Adrenal gland (tissue), 12 donors: ENCODE data around the gene RHOG. TPM values are rescaled to one million over a fixed set of nuclear protein-coding genes. Genes with fewer than 3 reads are reported as not detected.

Source experiments
- DNase-seq, 7 donors: peaks; one replicate each; pipeline ENCODE4 v3.0.0-alpha.2; 2019 to 2020
- H3K27ac ChIP-seq, 5 donors: fragments of 200-600 bp; sonication (generic) in 4 of 5; 1 replicate in 3 of 5; 2 replicates in 2 of 5; pipeline versions ENCODE4 v1.5.1 to v1.8.0; 2016 to 2020; ENCODE audit warnings: mild to moderate bottlenecking in 1 of 5
- H3K27me3 ChIP-seq: fragments of 200-600 bp; 2 replicates; pipeline ENCODE4 v1.8.0; 2021
- H3K36me3 ChIP-seq, 2 donors: fragments of 200-600 bp; replicated peaks in 1 of 2; 1 replicate in 1 of 2; 2 replicates in 1 of 2; pipeline versions ENCODE4 v1.5.1 to v1.8.0; 2018 to 2022
- H3K4me1 ChIP-seq, 2 donors: fragments of 200-600 bp; replicated peaks in 1 of 2; 1 replicate in 1 of 2; 2 replicates in 1 of 2; pipeline versions ENCODE4 v1.5.1 to v1.8.0; 2018 to 2021
- H3K4me3 ChIP-seq, 4 donors: fragments of 200-600 bp; sonication (generic) in 3 of 4; one replicate each; pipeline ENCODE4 v1.5.1; 2016 to 2018
- H3K9me3 ChIP-seq, 3 donors: fragments of 200-600 bp; sonication (generic) in 1 of 3; replicated peaks in 1 of 3; 1 replicate in 2 of 3; 2 replicates in 1 of 3; pipeline versions ENCODE4 v1.5.1 to v1.8.0; 2016 to 2021
- POLR2A ChIP-seq, 2 donors: fragments of 450-650 bp; IDR thresholded peaks; one replicate each; pipeline ENCODE4 v1.6.1; 2017; ENCODE audit warnings: antibody characterized with exemption in 2 of 2, mild to moderate bottlenecking in 2 of 2, moderate library complexity in 1 of 2
- WGBS, 4 donors: extraction: QIAGEN DNeasy Blood & Tissue Kit in 2 of 4; methylation state at CpG; one replicate each; pipeline versions ENCODE4 v1.1.5 to v1.1.7; 2013 to 2017; 5-methylcytosine and 5-hydroxymethylcytosine counted together
- intact Hi-C, 2 donors: fragments of 100-400 bp; cut with DNase I; formaldehyde crosslinking; loops; one replicate each; pipeline versions ENCODE4 v1.14.1 to v1.15.0; 2022 to 2023
- polyA plus RNA-seq, 3 donors: library from polyadenylated mRNA; stranded (reverse); fragments of 200-250 nt in 2 of 3; fragments of 350-450 nt in 1 of 3; fragmentation: Illumina TruSeq in 1 of 3; extraction: RNeasy Lipid Tissue Mini Kit (QIAGEN cat#74804) in 1 of 3; gene quantifications; one replicate each; pipeline ENCODE4 v1.2.3, GENCODE V29; 2013 to 2014
- total RNA-seq, 9 donors: library from RNA; depleted of rRNA in 4 of 9; stranded (reverse); fragments of >200 nt in 4 of 9; fragments of 120-200 nt in 1 of 9; fragmentation: NEBNext Ultra II Directional in 1 of 9; extraction: Animal tissue kit (Norgen Biotek cat#: 25700) in 1 of 9; gene quantifications; one replicate each; pipeline versions ENCODE4 v1.1.0 to v1.2.4, GENCODE V29; 2013 to 2023
- TF ChIP-seq, protein P1 (sequence below), 6 experiments: fragments of 450-650 bp in 4 of 6; fragments of 200-600 bp in 2 of 6; sonication (generic) in 1 of 6; IDR thresholded peaks; 1 replicate in 5 of 6; 2 replicates in 1 of 6; pipeline versions ENCODE4 v1.5.1 to v1.8.0; 2016 to 2021; ENCODE audit warnings: antibody characterized with exemption in 6 of 6, mild to moderate bottlenecking in 2 of 6, moderate library complexity in 1 of 6
- donor health status: healthy with polysubstance abuse.
- donor health status: Bipolar disorder and iron deficiency.
- donor health status: DM: yes; HTN: yes; CAD: no.
- donor health status: DM: no; HTN: no; CAD: no.
- donor health status: DM: no; HTN: no; CAD: no.
- donor health status: DM: yes; HTN: yes; CAD: no.

Gene RHOG
- total and polyA plus RNA-seq, 12 donors = 21.4 to 91.2 (median 48.7) TPM

GRCh38 chr11:3860375-3860774, 19.6 kb upstream of the RHOG start:
- intact Hi-C loops = no loop called here
- no peak for DNase-seq
- TF ChIP-seq, protein P1, sequence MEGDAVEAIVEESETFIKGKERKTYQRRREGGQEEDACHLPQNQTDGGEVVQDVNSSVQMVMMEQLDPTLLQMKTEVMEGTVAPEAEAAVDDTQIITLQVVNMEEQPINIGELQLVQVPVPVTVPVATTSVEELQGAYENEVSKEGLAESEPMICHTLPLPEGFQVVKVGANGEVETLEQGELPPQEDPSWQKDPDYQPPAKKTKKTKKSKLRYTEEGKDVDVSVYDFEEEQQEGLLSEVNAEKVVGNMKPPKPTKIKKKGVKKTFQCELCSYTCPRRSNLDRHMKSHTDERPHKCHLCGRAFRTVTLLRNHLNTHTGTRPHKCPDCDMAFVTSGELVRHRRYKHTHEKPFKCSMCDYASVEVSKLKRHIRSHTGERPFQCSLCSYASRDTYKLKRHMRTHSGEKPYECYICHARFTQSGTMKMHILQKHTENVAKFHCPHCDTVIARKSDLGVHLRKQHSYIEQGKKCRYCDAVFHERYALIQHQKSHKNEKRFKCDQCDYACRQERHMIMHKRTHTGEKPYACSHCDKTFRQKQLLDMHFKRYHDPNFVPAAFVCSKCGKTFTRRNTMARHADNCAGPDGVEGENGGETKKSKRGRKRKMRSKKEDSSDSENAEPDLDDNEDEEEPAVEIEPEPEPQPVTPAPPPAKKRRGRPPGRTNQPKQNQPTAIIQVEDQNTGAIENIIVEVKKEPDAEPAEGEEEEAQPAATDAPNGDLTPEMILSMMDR (IDR thresholded peaks at IDR 0.05) = no peak
- TF ChIP-seq POLR2A (IDR thresholded peaks at IDR 0.05) = no peak
- Histone ChIP-seq H3K27me3 (no peaks in the 10 kb centered on the region), H3K4me3 (no peak overlapping the region), H3K27ac (no peak overlapping the region), H3K36me3 (no peaks in the 10 kb centered on the region), H3K4me1 (peaks cover 32 to 55% of the 10 kb centered on the region in 2 donors), H3K9me3 (no peaks in the 10 kb centered on the region)
- WGBS, 4 donors = 89 to 96% (median 94%) methylated on average over 2 of the region's 2 CpGs

- no peaks in the 10 kb centered on the region for H3K9me3 ChIP-seq
These were observed 18.7 kb upstream of the RHOG start for GRCh38 chr11:3859373-3859881.

DNA sequence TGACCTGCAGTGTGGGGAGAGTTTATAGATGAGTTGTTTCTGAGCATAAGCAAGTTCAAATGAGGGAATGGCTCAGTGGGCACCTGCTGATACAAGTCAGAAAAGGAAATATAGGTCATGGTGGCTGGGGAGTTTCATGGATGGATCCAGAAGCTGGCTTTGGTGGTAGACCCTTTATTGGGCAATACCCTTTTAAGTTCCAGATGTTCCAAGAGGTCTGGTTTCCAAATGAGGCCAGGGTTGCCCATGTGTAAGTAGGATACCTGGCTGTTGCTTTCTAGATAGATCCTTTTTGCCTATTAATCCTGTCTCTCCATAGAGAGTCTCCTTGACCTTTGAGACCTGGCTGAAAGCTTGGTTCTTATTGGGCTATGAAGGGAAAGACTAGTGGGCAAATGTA, 16.9 kb upstream of the RHOG start:
- Histone ChIP-seq H3K27me3 (no peaks in the 10 kb centered on the region), H3K9me3 (no peaks in the 10 kb centered on the region), H3K4me1 (peaks cover 32 to 60% of the 10 kb centered on the region in 2 donors), H3K27ac (no peak overlapping the region), H3K4me3 (peak overlapping the region in 1 of 4 donors; percentile 98), H3K36me3 (no peaks in the 10 kb centered on the region)
- no peak for DNase-seq
- no peak for TF ChIP-seq POLR2A (IDR thresholded peaks at IDR 0.05)
- TF ChIP-seq, protein P1 (IDR thresholded peaks at IDR 0.05) = no peak
- intact Hi-C loops = loop anchor here in 1 of 2 donors (5.0 kb wide), 1 partner anchor 215 kb away; no protein-coding TSS in a partner anchor

More at GRCh38 chr11:3859373-3859881, 18.7 kb upstream of the RHOG start:
- H3K27me3 ChIP-seq = no peaks in the 10 kb centered on the region
- TF ChIP-seq, protein P1 (IDR thresholded peaks at IDR 0.05) = no peak
- no peak for TF ChIP-seq POLR2A (IDR thresholded peaks at IDR 0.05)
- peak overlapping the region in 1 of 4 donors; percentile 26 for H3K4me3 ChIP-seq
- DNase-seq = no peak
- peak overlapping the region in 1 of 5 donors; percentile 8 for H3K27ac ChIP-seq
- WGBS, 4 donors = 72 to 83% (median 76%) methylated on average over 3 to 4 of the region's 4 CpGs; no CpG with 5 or more reads in 1 of the 4 donors
- peaks cover 32 to 53% of the 10 kb centered on the region in 2 donors for H3K4me1 ChIP-seq
- intact Hi-C loops = loop anchor here in 1 of 2 donors (5.0 kb wide), 1 partner anchor 213 kb away; no protein-coding TSS in a partner anchor
- no peaks in the 10 kb centered on the region for H3K36me3 ChIP-seq

GRCh38 chr11:3856856-3857553, 16.2 kb upstream of the RHOG start:
- H3K36me3 ChIP-seq = no peaks in the 10 kb centered on the region
- peaks cover 32 to 60% of the 10 kb centered on the region in 2 donors for H3K4me1 ChIP-seq
- no peaks in the 10 kb centered on the region for H3K27me3 ChIP-seq
- H3K9me3 ChIP-seq = no peaks in the 10 kb centered on the region
- no peak for DNase-seq
- 65 to 86% (median 71%) methylated on average over 5 of the region's 5 CpGs for WGBS, 4 donors
- peak overlapping the region in 1 of 5 donors; percentile 95 for H3K27ac ChIP-seq
- intact Hi-C loops = loop anchor here in 1 of 2 donors (5.0 kb wide), 1 partner anchor 215 kb away; no protein-coding TSS in a partner anchor
- H3K4me3 ChIP-seq = peak overlapping the region in 1 of 4 donors; percentile 98
- TF ChIP-seq POLR2A (IDR thresholded peaks at IDR 0.05) = no peak
- TF ChIP-seq, protein P1 (IDR thresholded peaks at IDR 0.05) = no peak
